GM19193 (cell line): ENCODE results near the gene CTNNBL1.

Source experiments
- POLR2A ChIP-seq: IDR thresholded peaks from 4 replicates; pipeline ENCODE4 v1.6.1; 2011; ENCODE audit not compliant: insufficient read depth, insufficient read length; ENCODE audit errors: extremely low read depth

Gene CTNNBL1

DNA sequence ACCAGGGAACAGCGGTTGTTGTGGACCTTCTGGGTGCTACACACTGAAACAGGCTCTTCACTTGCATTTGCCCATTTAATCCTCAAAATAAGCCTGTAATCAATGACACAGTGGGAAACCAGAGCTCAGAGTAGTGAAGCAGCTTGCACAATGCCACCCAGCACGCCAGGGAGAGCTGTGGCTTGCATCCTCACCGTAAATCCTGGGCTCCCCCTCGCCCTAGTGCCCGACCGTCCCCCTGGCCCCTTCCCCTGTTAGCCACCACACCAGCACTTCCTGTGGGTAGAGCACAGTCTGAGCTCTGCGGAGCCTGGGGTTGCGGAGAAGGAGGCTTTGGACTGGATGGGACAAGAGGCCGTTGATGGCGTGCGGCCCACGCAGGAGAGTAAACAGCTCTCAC is 223.6 kb downstream of the CTNNBL1 start:
- TF ChIP-seq POLR2A, result no peak

DNA sequence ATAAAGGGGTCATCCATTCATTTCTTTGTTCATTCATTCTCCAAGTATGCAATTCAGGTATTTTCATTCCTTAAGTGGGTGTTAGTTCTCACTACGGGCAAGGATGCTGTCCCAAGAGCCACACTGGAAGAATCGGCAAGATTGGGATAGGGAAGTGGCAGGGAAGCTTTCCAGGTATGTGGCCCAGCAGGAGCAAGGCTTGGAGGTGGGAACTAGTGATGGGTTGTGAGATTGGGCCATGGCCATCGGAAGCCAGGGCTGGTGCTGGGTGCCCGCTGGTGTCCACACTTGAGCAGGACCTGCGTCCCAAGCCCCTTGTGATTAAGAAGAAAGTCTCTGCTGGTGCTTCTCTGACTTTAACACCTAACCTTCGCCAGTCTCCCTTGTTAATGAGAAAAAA is 224.2 kb downstream of the CTNNBL1 start:
- no peak for TF ChIP-seq POLR2A

DNA sequence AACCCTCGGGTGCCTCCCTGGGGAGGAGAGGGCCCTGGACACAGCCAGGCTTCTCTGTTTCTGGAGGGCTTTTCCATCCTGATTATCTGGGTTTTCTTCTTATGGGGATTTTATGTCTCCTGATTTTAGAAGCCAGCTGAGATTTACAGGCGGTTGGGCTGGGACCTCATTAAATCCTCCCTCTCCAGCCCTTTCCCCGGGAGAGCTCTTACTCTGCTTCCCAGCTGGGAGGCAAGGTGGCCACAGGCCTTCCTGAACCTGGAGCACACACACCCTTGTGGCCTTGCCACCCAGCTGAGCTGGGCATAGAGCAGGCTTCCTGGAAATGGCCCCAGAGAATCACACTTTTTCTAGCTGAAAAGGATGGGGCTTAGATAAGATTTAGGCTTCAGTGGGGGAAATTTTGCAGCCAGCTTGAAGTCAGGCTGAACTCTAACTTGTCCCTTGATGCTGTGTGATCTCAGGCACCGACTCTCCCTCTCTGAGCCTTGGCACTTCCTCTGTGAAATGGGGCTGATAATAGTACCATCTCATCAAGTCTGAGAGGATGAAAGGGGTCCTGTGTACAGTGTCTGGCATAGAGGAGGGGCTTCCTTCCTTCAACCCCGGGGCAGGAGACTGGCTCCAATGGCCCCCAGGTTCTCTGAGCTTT is 225.7 kb downstream of the CTNNBL1 start:
- TF ChIP-seq POLR2A, result no peak

- TF ChIP-seq POLR2A, result no peak
These were observed 226.4 kb downstream of the CTNNBL1 start for GRCh38 chr20:37920270-37920669.

DNA sequence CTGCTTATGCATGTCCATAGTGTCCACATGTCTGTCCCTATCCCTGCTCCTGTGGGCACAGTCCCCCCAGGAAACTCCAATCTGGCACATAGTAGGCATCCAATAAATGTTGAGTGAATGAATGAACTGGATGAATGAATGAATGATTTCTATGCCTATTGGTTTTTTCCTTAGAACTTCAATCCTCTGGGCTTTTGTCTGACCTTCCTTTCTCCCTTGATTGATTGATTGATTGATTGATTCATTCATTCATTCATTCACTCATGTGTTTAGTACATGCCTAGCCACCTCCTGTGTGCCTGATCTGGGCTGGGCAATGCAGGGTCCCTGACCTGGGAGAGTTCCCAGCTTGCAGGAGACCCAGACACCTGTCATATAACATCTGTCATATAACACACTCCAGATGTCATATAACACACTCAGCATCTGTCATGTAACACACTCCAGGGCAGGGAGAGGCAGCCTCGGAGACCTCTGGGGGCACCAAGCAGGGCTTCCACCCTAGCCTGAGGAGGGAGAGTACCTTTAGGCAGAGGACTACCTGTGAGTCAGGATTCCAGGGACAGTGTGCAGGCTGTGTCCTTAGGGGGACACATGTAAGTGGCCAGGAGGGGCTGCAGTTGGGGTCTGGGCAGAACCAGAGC is 227.0 kb downstream of the CTNNBL1 start:
- TF ChIP-seq POLR2A, result peak; percentile 12

DNA sequence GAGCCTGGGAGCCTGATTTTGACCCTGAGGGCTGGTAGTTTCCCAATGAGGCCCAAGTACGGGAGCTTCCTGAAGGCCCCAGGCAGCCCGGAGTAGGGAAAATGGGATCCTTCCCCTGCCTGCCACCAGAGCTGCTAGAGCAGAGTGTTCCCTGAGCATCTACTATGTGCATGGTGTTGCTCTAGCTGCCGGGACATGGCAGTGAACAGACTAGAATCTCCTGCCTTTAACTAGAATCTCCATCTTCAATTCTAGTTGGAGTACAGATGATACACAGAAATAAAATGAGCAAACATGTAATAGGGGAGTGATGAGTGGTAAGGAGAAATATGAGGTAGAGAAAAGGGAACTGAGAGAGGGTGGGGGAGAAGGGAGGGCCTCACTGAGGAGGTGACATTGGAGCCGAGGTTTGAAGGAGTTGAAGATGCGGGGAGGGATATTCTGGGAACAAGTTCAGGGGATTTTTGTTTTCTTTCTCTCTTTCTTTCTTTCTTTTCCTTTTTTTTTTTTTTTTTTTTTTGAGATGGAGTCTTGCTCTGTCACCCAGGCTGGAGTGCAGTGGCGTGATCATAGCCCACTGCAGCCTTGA is 227.6 kb downstream of the CTNNBL1 start:
- TF ChIP-seq POLR2A, result no peak
